KMS-11 (cell line): ENCODE data around the gene RNF34.

Experiments
- H2AFZ ChIP-seq: fragments of 200-600 bp; sonication (generic); 2 replicates; pipeline ENCODE4 v1.6.1; 2016; ENCODE audit warnings: antibody characterized with exemption, mixed run types, low read depth
- H3K27ac ChIP-seq: fragments of 200-600 bp; sonication (generic); 2 replicates; pipeline ENCODE4 v1.6.1; 2016; ENCODE audit warnings: mild to moderate bottlenecking, mixed run types
- H3K27me3 ChIP-seq: fragments of 200-600 bp; sonication (generic); 2 replicates; pipeline ENCODE4 v1.6.1; 2017; ENCODE audit warnings: mild to moderate bottlenecking, low read depth, mixed run types, moderate library complexity; ENCODE audit not compliant: insufficient read depth
- H3K36me3 ChIP-seq: fragments of 200-600 bp; sonication (generic); 2 replicates; pipeline ENCODE4 v1.6.1; 2017; ENCODE audit warnings: mild to moderate bottlenecking, mixed run types; ENCODE audit not compliant: insufficient read depth
- H3K4me1 ChIP-seq: fragments of 200-600 bp; sonication (generic); 2 replicates; pipeline ENCODE4 v1.6.1; 2016; ENCODE audit warnings: mild to moderate bottlenecking, low read depth, mixed run types; ENCODE audit not compliant: poor library complexity, severe bottlenecking
- H3K4me2 ChIP-seq: fragments of 200-600 bp; sonication (generic); 2 replicates; pipeline ENCODE4 v1.7.0; 2016; ENCODE audit warnings: mild to moderate bottlenecking, mixed run types
- H3K4me3 ChIP-seq: fragments of 200-600 bp; sonication (generic); IDR thresholded peaks from 2 replicates; pipeline ENCODE4 v1.6.1; 2017; ENCODE audit warnings: low read depth, low read length, mixed read lengths; ENCODE audit not compliant: insufficient read depth
- H3K79me2 ChIP-seq: fragments of 200-600 bp; sonication (generic); 2 replicates; pipeline ENCODE4 v1.6.1; 2016; ENCODE audit warnings: low read depth, mixed run types; ENCODE audit not compliant: insufficient read depth
- H3K9ac ChIP-seq: fragments of 200-600 bp; sonication (generic); 2 replicates; pipeline ENCODE4 v1.6.1; 2016; ENCODE audit warnings: mild to moderate bottlenecking, mixed run types
- H4K20me1 ChIP-seq: fragments of 200-600 bp; sonication (generic); 2 replicates; pipeline ENCODE4 v1.6.1; 2016; ENCODE audit warnings: mild to moderate bottlenecking, mixed run types; ENCODE audit not compliant: insufficient read depth
- TF ChIP-seq, protein P1 (sequence below): fragments of 200-600 bp; sonication (generic); conservative IDR thresholded peaks from 2 replicates; pipeline ENCODE4 v1.6.1; 2017; ENCODE audit warnings: low read depth, mild to moderate bottlenecking, antibody characterized with exemption, low read length, moderate library complexity, mixed read lengths

The RNF34 gene

DNA sequence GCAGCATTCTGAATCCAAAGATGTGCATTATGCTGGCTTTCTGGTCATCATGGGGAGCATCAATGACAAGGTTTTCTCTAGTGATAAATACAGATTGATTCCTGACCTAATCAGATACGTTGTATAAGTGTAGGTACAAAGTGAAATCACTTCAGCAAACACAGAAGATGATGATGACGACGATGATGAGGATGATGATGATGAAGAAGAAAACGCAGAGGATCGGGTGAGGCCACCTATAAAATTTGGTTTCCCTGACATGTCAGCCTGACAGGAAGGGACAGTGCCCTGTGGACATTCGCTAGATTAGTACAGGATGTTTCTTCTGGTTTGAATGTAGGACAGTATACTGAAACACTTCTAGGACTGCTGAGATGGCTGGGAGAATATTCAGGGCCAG lies 20.2 kb downstream of the RNF34 start:
- TF ChIP-seq, protein P1, sequence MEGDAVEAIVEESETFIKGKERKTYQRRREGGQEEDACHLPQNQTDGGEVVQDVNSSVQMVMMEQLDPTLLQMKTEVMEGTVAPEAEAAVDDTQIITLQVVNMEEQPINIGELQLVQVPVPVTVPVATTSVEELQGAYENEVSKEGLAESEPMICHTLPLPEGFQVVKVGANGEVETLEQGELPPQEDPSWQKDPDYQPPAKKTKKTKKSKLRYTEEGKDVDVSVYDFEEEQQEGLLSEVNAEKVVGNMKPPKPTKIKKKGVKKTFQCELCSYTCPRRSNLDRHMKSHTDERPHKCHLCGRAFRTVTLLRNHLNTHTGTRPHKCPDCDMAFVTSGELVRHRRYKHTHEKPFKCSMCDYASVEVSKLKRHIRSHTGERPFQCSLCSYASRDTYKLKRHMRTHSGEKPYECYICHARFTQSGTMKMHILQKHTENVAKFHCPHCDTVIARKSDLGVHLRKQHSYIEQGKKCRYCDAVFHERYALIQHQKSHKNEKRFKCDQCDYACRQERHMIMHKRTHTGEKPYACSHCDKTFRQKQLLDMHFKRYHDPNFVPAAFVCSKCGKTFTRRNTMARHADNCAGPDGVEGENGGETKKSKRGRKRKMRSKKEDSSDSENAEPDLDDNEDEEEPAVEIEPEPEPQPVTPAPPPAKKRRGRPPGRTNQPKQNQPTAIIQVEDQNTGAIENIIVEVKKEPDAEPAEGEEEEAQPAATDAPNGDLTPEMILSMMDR: no peak
- no peaks in the 10 kb centered on the region for H4K20me1 ChIP-seq
- no peak overlapping the region for H3K4me3 ChIP-seq
- no peak overlapping the region for H3K4me2 ChIP-seq
- H2AFZ ChIP-seq: no peak overlapping the region
- no peaks in the 10 kb centered on the region for H3K79me2 ChIP-seq
- H3K36me3 ChIP-seq: 0 out of 2 replicates have a peak, but pooled peaks cover 5% of the 10 kb centered on the region
- no peak overlapping the region for H3K9ac ChIP-seq
- no peaks in the 10 kb centered on the region for H3K4me1 ChIP-seq
- no peaks in the 10 kb centered on the region for H3K27me3 ChIP-seq
- H3K27ac ChIP-seq: no peak overlapping the region

- no peak overlapping the region for H2AFZ ChIP-seq
- H3K4me1 ChIP-seq: no peaks in the 10 kb centered on the region
- H3K4me3 ChIP-seq: no peak overlapping the region
- TF ChIP-seq, protein P1: no peak
- no peak overlapping the region for H3K9ac ChIP-seq
- no peaks in the 10 kb centered on the region for H3K27me3 ChIP-seq
- H3K27ac ChIP-seq: no peak overlapping the region
- H3K36me3 ChIP-seq: 0 out of 2 replicates have a peak, but pooled peaks cover 5% of the 10 kb centered on the region
- H3K79me2 ChIP-seq: no peaks in the 10 kb centered on the region
- no peaks in the 10 kb centered on the region for H4K20me1 ChIP-seq
- H3K4me2 ChIP-seq: no peak overlapping the region
These were observed 23.3 kb downstream of the RNF34 start for GRCh38 chr12:121423253-121423652.

DNA sequence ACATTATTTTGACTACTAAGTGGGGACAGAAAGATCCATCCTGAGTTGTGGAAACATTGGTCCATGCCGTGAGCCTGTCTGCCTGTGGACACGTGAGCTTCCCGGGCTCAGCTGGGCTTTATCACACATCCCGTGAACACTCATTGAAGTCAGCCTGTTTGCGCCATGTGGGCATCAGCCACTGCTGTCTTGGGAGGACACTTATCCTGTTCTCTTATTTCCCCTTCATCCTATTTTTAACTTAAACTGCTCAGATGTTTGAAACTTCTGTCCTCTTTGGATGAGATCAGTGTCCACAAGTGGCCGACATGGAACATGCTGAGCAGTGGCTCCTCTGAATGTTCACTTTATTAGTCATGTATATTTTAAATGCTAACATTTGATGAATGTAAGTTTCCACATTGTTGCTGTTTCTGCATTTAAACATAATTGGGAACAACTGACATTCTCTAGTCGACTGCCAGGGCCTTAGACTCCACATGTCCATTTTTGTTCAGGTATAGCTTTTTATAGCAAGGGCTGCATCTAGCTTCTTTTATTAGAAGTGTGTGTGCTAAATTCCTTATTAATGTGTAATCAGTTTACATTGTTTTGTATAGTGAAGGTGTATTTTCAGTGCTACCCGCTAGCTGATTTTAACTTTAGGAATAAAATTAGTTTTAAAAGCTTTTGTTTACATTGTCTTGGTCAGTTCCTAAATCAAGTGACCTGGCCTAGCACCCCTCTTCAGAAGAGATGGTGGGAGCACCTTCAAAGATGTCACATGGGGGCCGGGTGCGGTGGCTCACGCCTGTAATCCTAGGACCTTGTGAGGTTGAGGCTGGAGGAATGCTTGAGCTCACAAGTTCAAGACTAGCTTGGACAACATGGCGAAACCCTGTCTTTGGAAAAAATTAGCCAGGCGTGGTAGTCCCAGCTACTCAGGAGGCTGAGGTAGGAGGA lies 24.0 kb downstream of the RNF34 start:
- Histone ChIP-seq H4K20me1 (no peaks in the 10 kb centered on the region), H3K4me3 (no peak overlapping the region), H3K4me2 (no peak overlapping the region), H2AFZ (no peak overlapping the region), H3K4me1 (no peaks in the 10 kb centered on the region), H3K36me3 (0 out of 2 replicates have a peak, but pooled peaks cover 5% of the 10 kb centered on the region), H3K9ac (no peak overlapping the region), H3K27me3 (no peaks in the 10 kb centered on the region), H3K27ac (no peak overlapping the region), H3K79me2 (no peaks in the 10 kb centered on the region)
- TF ChIP-seq, protein P1: no peak

- Histone ChIP-seq H2AFZ (no peak overlapping the region), H3K27ac (no peak overlapping the region), H3K79me2 (no peaks in the 10 kb centered on the region), H4K20me1 (no peaks in the 10 kb centered on the region), H3K4me3 (no peak overlapping the region), H3K9ac (no peak overlapping the region), H3K36me3 (0 out of 2 replicates have a peak, but pooled peaks cover 5% of the 10 kb centered on the region), H3K27me3 (no peaks in the 10 kb centered on the region), H3K4me1 (no peaks in the 10 kb centered on the region), H3K4me2 (no peak overlapping the region)
- TF ChIP-seq, protein P1: no peak
These were observed 24.7 kb downstream of the RNF34 start for GRCh38 chr12:121424624-121424975.
